Ascending aorta (tissue), 2 donors: ENCODE measurements around the gene CD93. TPM values are rescaled to one million over a fixed set of nuclear protein-coding genes. Genes with fewer than 3 reads are reported as not detected.

Experiments used
- DNase-seq, 2 donors: peaks; one replicate each; pipeline ENCODE4 v3.0.0-alpha.2; 2019; ENCODE audit warnings: low spot score in 2 of 2
- H3K27ac ChIP-seq, 2 donors: fragments of 200-600 bp; sonication (generic); one replicate each; pipeline ENCODE4 v1.5.1; 2016 to 2017; ENCODE audit warnings: mild to moderate bottlenecking in 1 of 2
- H3K27me3 ChIP-seq: fragments of 200-600 bp; sonication (generic); one replicate; pipeline ENCODE4 v1.5.1; 2017
- H3K36me3 ChIP-seq, 2 donors: fragments of 200-600 bp; sonication (generic); one replicate each; pipeline ENCODE4 v1.5.1; 2016
- H3K4me1 ChIP-seq, 2 donors: fragments of 200-600 bp; sonication (generic); one replicate each; pipeline ENCODE4 v1.5.1; 2016 to 2017; ENCODE audit warnings: mild to moderate bottlenecking in 1 of 2
- H3K4me3 ChIP-seq, 2 donors: fragments of 200-600 bp; sonication (generic); one replicate each; pipeline ENCODE4 v1.5.1; 2016 to 2017; ENCODE audit warnings: mild to moderate bottlenecking in 1 of 2
- H3K9me3 ChIP-seq, 2 donors: fragments of 200-600 bp; sonication (generic); one replicate each; pipeline ENCODE4 v1.5.1; 2016
- CTCF ChIP-seq, 3 experiments: fragments of 200-600 bp in 2 of 3; fragments of 450-650 bp in 1 of 3; sonication (generic) in 2 of 3; IDR thresholded peaks; one replicate each; pipeline ENCODE4 v1.5.1; 2016 to 2019; ENCODE audit warnings: antibody characterized with exemption in 3 of 3, mild to moderate bottlenecking in 1 of 3, moderate library complexity in 1 of 3
- intact Hi-C: fragments of 100-400 bp; cut with DNase I; formaldehyde crosslinking; loops from one replicate; pipeline ENCODE4 v1.15.1; 2023
- total RNA-seq: library from RNA; depleted of rRNA; stranded (reverse); fragments of >200 nt; gene quantifications from one replicate; pipeline ENCODE4 v1.1.0, GENCODE V29; 2016

The CD93 gene
- total RNA-seq = 206 TPM

GRCh38 chr20:23086056-23086566 is at the start of gene CD93:
Gene CD93, minus strand, starts transcription at chr20:23086324. Its CDS starts 132 bp downstream, at chr20:23086192.
- Histone ChIP-seq H3K4me1 (peaks cover 8 to 42% of the 10 kb centered on the region in 2 donors), H3K4me3 (peak within 1 kb of the TSS; percentile 29 to 44), H3K36me3 (no peaks in the 10 kb centered on the region), H3K27me3 (no peaks in the 10 kb centered on the region), H3K27ac (peak within 1 kb of the TSS; percentile 90 to 99), H3K9me3 (no peaks in the 10 kb centered on the region)
- intact Hi-C loops = loop anchor here (1.0 to 2.0 kb wide), 2 partner anchors 24 to 59 kb away; no protein-coding TSS in a partner anchor
- TF ChIP-seq CTCF (IDR thresholded peaks at IDR 0.05) = no peak
- peak in 1 of 2 donors; percentile 87 for DNase-seq

- Histone ChIP-seq H3K4me1 (no peaks in the 10 kb centered on the region), H3K9me3 (no peaks in the 10 kb centered on the region), H3K4me3 (no peak overlapping the region), H3K27ac (no peak overlapping the region), H3K27me3 (no peaks in the 10 kb centered on the region), H3K36me3 (no peaks in the 10 kb centered on the region)
- intact Hi-C loops = no loop called here
- DNase-seq = no peak
- no peak for TF ChIP-seq CTCF (IDR thresholded peaks at IDR 0.05)
These were observed 47.5 kb upstream of the CD93 start for GRCh38 chr20:23133560-23133998.

GRCh38 chr20:23132930-23133559 is 46.9 kb upstream of the CD93 start:
- DNase-seq = no peak
- no peaks in the 10 kb centered on the region for H3K36me3 ChIP-seq
- H3K9me3 ChIP-seq = no peaks in the 10 kb centered on the region
- no peaks in the 10 kb centered on the region for H3K4me1 ChIP-seq
- H3K4me3 ChIP-seq = no peak overlapping the region
- peak overlapping the region in 1 of 2 donors; percentile 7 for H3K27ac ChIP-seq
- no peak for TF ChIP-seq CTCF (IDR thresholded peaks at IDR 0.05)
- intact Hi-C loops = no loop called here
- H3K27me3 ChIP-seq = no peaks in the 10 kb centered on the region

- no peak for TF ChIP-seq CTCF (IDR thresholded peaks at IDR 0.05)
- Histone ChIP-seq H3K9me3 (no peaks in the 10 kb centered on the region), H3K4me3 (no peak overlapping the region), H3K27ac (peak overlapping the region in 1 of 2 donors; percentile 7), H3K27me3 (no peaks in the 10 kb centered on the region), H3K4me1 (no peaks in the 10 kb centered on the region), H3K36me3 (no peaks in the 10 kb centered on the region)
- DNase-seq = no peak
- intact Hi-C loops = no loop called here
These were observed 46.3 kb upstream of the CD93 start for GRCh38 chr20:23132293-23132929.

- Histone ChIP-seq H3K4me1 (no peaks in the 10 kb centered on the region), H3K9me3 (no peaks in the 10 kb centered on the region), H3K27ac (no peak overlapping the region), H3K27me3 (no peaks in the 10 kb centered on the region), H3K4me3 (no peak overlapping the region), H3K36me3 (no peaks in the 10 kb centered on the region)
- intact Hi-C loops = no loop called here
- no peak for TF ChIP-seq CTCF (IDR thresholded peaks at IDR 0.05)
- no peak for DNase-seq
These were observed 45.6 kb upstream of the CD93 start for GRCh38 chr20:23131766-23132165.
